Activated naive CD4-positive, alpha-beta T cell treated with anti-CD3 and anti-CD28 coated beads for 36 hours (primary cell): ENCODE results near the gene SSBP4. TPM values are rescaled to one million over a fixed set of nuclear protein-coding genes. Genes with fewer than 3 reads are reported as not detected.
A peak's percentile ranks its signal among the peaks of the same experiment; 100 is the strongest.

Experiments used
- CTCF ChIA-PET: fragments of 350-600 bp; sonication (Branson Sonifier 250); formaldehyde crosslinking; loops from one replicate; lab custom pipeline; 2021; ENCODE audit warnings: antibody characterized with exemption; lab: Charles Lee
- DNase-seq: peaks from one replicate; pipeline ENCODE4 v3.0.0-alpha.2; 2020
- H3K27ac Mint-ChIP-seq: one replicate; pipeline ENCODE4 v1.8.0; 2021; ENCODE audit warnings: mild to moderate bottlenecking, mixed read lengths
- H3K27me3 Mint-ChIP-seq: one replicate; pipeline ENCODE4 v1.8.0; 2021; ENCODE audit warnings: low read depth, mixed read lengths
- H3K36me3 Mint-ChIP-seq: one replicate; pipeline ENCODE4 v1.8.0; 2021; ENCODE audit warnings: low read depth, mixed read lengths
- H3K4me1 Mint-ChIP-seq: one replicate; pipeline ENCODE4 v1.8.0; 2021; ENCODE audit warnings: low read depth, mixed read lengths
- H3K4me3 Mint-ChIP-seq: one replicate; pipeline ENCODE4 v1.8.0; 2021; ENCODE audit warnings: mild to moderate bottlenecking, moderate library complexity, mixed read lengths
- H3K9me3 Mint-ChIP-seq: one replicate; pipeline ENCODE4 v1.8.0; 2021; ENCODE audit warnings: mixed read lengths
- intact Hi-C: fragments of 100-400 bp; cut with micrococcal nuclease; formaldehyde crosslinking; loops from one replicate; pipeline ENCODE4 v1.15.1; 2023
- total RNA-seq, 2 experiments: library from RNA; stranded (reverse); gene quantifications; one replicate each; pipeline ENCODE4 v1.2.3, GENCODE V29; 2021

The SSBP4 gene
- total RNA-seq, 2 experiments from 2014 or later = 62.6 to 71.4 TPM

DNA sequence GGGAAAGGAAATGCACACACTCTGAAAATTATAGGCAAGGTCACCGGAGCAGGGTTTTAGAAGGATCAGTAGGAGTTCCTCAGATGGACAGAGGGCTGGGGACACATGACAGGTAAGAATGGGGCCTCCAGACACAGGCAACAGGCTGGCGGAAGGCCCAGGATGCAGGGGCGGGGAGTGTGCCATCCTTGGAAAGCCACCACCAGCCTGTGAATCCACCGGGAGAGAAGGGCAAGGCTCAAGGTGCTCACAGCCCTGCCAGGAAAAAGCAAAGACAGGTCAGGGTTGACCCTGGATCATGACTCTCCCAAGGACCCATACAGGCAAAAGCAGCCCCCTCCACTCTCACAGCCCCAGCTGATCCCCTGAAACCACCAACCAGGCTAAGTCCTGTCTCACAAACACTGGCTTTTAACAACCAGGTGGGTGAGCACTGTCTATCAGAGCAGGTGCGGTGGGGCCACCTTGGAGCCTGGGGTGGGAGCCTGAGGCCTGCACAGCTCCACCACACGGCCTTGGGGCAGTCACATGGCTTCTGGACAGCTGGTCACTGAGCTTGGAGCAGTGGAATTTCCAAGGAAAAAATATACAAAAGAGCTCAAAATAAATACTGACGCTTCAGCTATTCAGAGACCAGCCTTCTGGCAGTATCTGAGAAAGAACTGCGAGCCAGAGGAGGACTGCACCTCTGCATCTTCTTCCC, 54.0 kb downstream of the SSBP4 start:
- H3K9me3 Mint-ChIP-seq = no peaks in the 10 kb centered on the region
- CTCF ChIA-PET = interaction anchor here (0.5 to 1.0 kb wide), 2 partner anchors 9 to 11 kb away, joined by 3 to 7 read pairs; no protein-coding TSS in a partner anchor
- peaks cover 25% of the 10 kb centered on the region for H3K4me1 Mint-ChIP-seq
- H3K4me3 Mint-ChIP-seq = no peak overlapping the region
- no peak overlapping the region for H3K27ac Mint-ChIP-seq
- DNase-seq = no peak
- H3K27me3 Mint-ChIP-seq = no peaks in the 10 kb centered on the region
- intact Hi-C loops = loop anchor here (5.0 kb wide), 2 partner anchors 204 to 374 kb away; no protein-coding TSS in a partner anchor
- H3K36me3 Mint-ChIP-seq = no peaks in the 10 kb centered on the region

DNA sequence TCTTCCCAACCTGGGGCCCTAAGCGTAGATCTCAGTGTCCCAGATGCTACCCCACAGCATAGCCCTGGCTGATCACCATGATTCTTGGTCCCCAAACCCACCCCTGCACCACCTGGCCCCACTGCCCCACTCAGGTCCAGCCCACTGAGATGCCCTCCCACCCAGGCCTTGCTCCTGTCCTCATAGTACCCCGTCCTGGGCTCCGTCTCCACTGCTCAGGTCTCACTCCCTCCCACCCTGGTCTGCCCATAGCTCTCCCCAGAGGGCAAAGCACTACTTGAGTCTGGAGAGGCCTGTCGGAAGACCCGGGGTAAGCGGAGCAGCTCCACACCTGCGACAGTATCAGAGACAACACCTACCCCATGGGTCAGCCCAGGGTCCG, 54.5 kb downstream of the SSBP4 start:
- Mint-ChIP-seq H3K27ac (no peak overlapping the region), H3K36me3 (no peaks in the 10 kb centered on the region), H3K4me3 (no peak overlapping the region), H3K4me1 (peaks cover 30% of the 10 kb centered on the region), H3K27me3 (no peaks in the 10 kb centered on the region), H3K9me3 (no peaks in the 10 kb centered on the region)
- DNase-seq = no peak
- intact Hi-C loops = loop anchor here (5.0 kb wide), 2 partner anchors 204 to 374 kb away; no protein-coding TSS in a partner anchor
- CTCF ChIA-PET = interaction anchor here (0.5 to 1.0 kb wide), 2 partner anchors 10 to 11 kb away, joined by 3 to 7 read pairs; no protein-coding TSS in a partner anchor

DNA sequence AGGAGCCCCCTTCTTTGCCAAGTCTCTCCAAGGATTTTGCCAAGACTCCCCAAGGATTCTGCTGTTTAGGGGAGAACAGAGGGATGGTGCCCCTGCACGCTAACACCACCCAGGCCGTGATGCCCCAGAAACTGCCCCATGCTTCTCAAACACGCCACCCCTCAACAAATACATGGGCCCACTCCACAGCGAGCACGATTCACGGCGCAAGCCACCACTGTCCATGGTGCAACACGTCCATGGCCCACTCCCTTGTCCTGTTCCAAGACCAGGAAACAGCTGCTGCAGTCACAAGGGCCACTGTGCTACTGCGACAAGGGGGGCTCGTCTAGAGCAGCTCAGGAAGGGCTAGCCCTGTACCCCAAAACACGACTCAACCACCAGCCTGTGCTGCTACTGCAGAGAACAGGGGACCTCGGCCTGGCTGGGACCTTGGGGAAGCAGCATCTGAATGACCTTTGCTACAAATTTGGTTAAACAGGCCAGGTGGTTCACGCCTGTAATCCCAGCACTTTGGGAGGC, 55.2 kb downstream of the SSBP4 start:
- no peak overlapping the region for H3K4me3 Mint-ChIP-seq

GRCh38 chr19:18475004-18475453, 55.8 kb downstream of the SSBP4 start:
- CTCF ChIA-PET = interaction anchor here (0.6 kb wide), 1 partner anchor 10 kb away, joined by 3 read pairs; no protein-coding TSS in a partner anchor
- H3K4me3 Mint-ChIP-seq = no peak overlapping the region

More for the DNA sequence above, 55.2 kb downstream of the SSBP4 start:
- H3K27me3 Mint-ChIP-seq = no peaks in the 10 kb centered on the region
- DNase-seq = no peak
- no peak overlapping the region for H3K27ac Mint-ChIP-seq
- H3K9me3 Mint-ChIP-seq = no peaks in the 10 kb centered on the region
- H3K4me1 Mint-ChIP-seq = peaks cover 37% of the 10 kb centered on the region
- peaks cover 2% of the 10 kb centered on the region for H3K36me3 Mint-ChIP-seq
- CTCF ChIA-PET = interaction anchor here (0.6 kb wide), 1 partner anchor 11 kb away, joined by 3 read pairs; no protein-coding TSS in a partner anchor
- intact Hi-C loops = loop anchor here (5.0 kb wide), 2 partner anchors 203 to 373 kb away; no protein-coding TSS in a partner anchor

DNA sequence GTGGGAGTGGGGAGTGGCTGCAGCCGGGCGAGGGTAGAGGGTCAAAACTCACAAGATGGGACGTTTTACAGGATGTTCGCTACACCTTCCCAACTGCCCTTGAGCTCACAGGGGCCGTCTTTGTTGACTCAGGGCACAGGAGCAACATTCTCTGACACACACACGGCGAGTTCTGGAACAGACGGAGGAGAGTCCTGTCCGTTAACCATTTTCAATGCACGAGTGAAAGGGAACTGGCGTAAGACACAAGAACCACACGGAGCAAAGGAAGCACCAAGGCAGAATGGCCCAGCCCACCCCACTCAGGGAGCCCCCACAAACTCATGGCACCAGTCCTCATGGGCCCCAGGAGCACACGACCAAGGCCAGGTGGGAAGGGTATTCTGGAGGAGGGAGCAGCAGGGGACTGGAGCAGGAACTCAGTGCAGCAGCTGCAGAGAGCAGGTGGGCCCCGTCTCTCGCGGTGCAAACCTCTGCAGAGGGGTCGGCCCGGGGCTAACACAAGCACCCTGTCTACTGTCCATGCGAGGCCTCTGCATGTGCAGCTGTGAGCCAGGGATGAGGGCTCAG, 56.6 kb downstream of the SSBP4 start:
- H3K27ac Mint-ChIP-seq = no peak overlapping the region
- CTCF ChIA-PET = no interaction called here
- H3K9me3 Mint-ChIP-seq = no peaks in the 10 kb centered on the region
- DNase-seq = no peak
- intact Hi-C loops = loop anchor here (5.0 kb wide), 2 partner anchors 96 to 441 kb away; partner anchors contain the start of genes COPE, DDX49 and UBA52
- H3K27me3 Mint-ChIP-seq = no peaks in the 10 kb centered on the region
- no peak overlapping the region for H3K4me3 Mint-ChIP-seq
- peaks cover 2% of the 10 kb centered on the region for H3K36me3 Mint-ChIP-seq
- peaks cover 50% of the 10 kb centered on the region for H3K4me1 Mint-ChIP-seq

More at GRCh38 chr19:18475004-18475453, 55.8 kb downstream of the SSBP4 start:
- Mint-ChIP-seq H3K36me3 (peaks cover 2% of the 10 kb centered on the region), H3K9me3 (no peaks in the 10 kb centered on the region), H3K27ac (peak overlapping the region; percentile 39), H3K4me1 (peaks cover 43% of the 10 kb centered on the region), H3K27me3 (no peaks in the 10 kb centered on the region)
- intact Hi-C loops = loop anchor here (5.0 kb wide), 2 partner anchors 97 to 442 kb away; partner anchors contain the start of genes COPE, DDX49 and UBA52
- DNase-seq = no peak

- H3K27ac Mint-ChIP-seq = no peak overlapping the region
- H3K4me3 Mint-ChIP-seq = no peak overlapping the region
- peaks cover 2% of the 10 kb centered on the region for H3K36me3 Mint-ChIP-seq
- no peaks in the 10 kb centered on the region for H3K27me3 Mint-ChIP-seq
- CTCF ChIA-PET = no interaction called here
- DNase-seq = no peak
- H3K9me3 Mint-ChIP-seq = no peaks in the 10 kb centered on the region
- H3K4me1 Mint-ChIP-seq = peaks cover 57% of the 10 kb centered on the region
- intact Hi-C loops = loop anchor here (5.0 kb wide), 2 partner anchors 96 to 441 kb away; partner anchors contain the start of genes COPE, DDX49 and UBA52
These were observed 57.4 kb downstream of the SSBP4 start for GRCh38 chr19:18476507-18477041.

- CTCF ChIA-PET = interaction anchor here (1.5 kb wide), 1 partner anchor 43 kb away, joined by 5 read pairs; no protein-coding TSS in a partner anchor
- Mint-ChIP-seq H3K9me3 (no peaks in the 10 kb centered on the region), H3K27ac (peak overlapping the region; percentile 87), H3K4me1 (peaks cover 58% of the 10 kb centered on the region), H3K27me3 (no peaks in the 10 kb centered on the region), H3K36me3 (peaks cover 2% of the 10 kb centered on the region), H3K4me3 (no peak overlapping the region)
- intact Hi-C loops = loop anchor here (5.0 kb wide), 2 partner anchors 95 to 440 kb away; partner anchors contain the start of genes COPE, DDX49 and UBA52
- DNase-seq = no peak
These were observed 58.0 kb downstream of the SSBP4 start for GRCh38 chr19:18477042-18477779.

GRCh38 chr19:18477974-18478373, 58.8 kb downstream of the SSBP4 start:
- H3K27me3 Mint-ChIP-seq = no peaks in the 10 kb centered on the region
- intact Hi-C loops = loop anchor here (5.0 kb wide), 2 partner anchors 94 to 439 kb away; partner anchors contain the start of genes COPE, DDX49 and UBA52
- H3K36me3 Mint-ChIP-seq = peaks cover 2% of the 10 kb centered on the region
- DNase-seq = no peak
- no peaks in the 10 kb centered on the region for H3K9me3 Mint-ChIP-seq
- CTCF ChIA-PET = interaction anchor here (0.7 to 1.5 kb wide), 6 partner anchors 9 to 143 kb away, joined by 3 to 5 read pairs (median 4); no protein-coding TSS in a partner anchor
- H3K27ac Mint-ChIP-seq = peak overlapping the region; percentile 87
- peaks cover 61% of the 10 kb centered on the region for H3K4me1 Mint-ChIP-seq
- no peak overlapping the region for H3K4me3 Mint-ChIP-seq

DNA sequence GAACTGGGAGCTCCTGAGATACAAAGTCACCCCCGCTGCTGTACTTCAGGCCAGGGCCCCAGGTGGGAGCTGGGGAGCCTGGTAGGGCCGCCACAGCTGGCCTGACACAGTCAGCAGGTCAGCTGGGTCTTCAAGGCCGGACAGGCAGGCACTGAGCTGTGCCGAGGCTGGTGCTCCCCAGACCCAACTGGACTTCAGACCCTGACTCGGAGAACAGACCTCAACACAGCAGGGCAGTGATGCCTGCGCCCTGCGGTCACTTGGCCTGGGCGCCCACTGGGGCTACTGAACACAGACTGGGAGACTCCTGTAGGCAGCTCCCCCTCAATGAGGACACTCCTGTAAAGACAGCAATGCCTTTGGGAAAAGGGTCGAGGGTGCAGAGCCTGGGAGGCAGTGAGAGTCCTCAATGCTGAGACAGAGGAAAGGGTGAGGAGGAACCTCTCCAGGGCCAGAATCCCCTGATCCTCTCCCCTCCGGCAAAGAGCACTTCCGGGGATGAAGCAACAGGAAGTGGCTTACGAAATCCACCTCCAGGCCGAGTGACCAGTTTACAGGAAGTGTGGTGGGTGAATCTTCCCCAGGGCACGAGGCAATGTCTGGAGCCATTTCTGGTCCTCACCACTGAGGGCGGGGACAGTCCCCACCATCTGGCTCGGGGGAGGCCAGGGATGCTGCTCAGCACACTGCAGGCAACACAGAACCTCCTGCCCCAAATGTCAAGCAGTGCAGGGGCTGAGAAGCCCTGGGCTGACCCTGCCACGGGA, 59.5 kb downstream of the SSBP4 start:
- intact Hi-C loops = loop anchor here (1.0 to 5.0 kb wide), 4 partner anchors 18 to 439 kb away; partner anchors contain the start of genes COPE, DDX49, ELL and UBA52
- H3K27me3 Mint-ChIP-seq = no peaks in the 10 kb centered on the region
- peak overlapping the region; percentile 87 for H3K27ac Mint-ChIP-seq
- H3K4me3 Mint-ChIP-seq = peak overlapping the region; percentile 38
- H3K36me3 Mint-ChIP-seq = peaks cover 2% of the 10 kb centered on the region
- CTCF ChIA-PET = interaction anchor here (0.8 to 1.5 kb wide), 5 partner anchors 10 to 143 kb away, joined by 3 to 5 read pairs (median 4); no protein-coding TSS in a partner anchor
- H3K4me1 Mint-ChIP-seq = peaks cover 65% of the 10 kb centered on the region
- peak; percentile 93 for DNase-seq
- no peaks in the 10 kb centered on the region for H3K9me3 Mint-ChIP-seq

- Mint-ChIP-seq H3K9me3 (no peaks in the 10 kb centered on the region), H3K4me1 (peaks cover 64% of the 10 kb centered on the region), H3K36me3 (peaks cover 2% of the 10 kb centered on the region), H3K27me3 (no peaks in the 10 kb centered on the region), H3K4me3 (no peak overlapping the region), H3K27ac (peak overlapping the region; percentile 44)
- DNase-seq = no peak
- intact Hi-C loops = no loop called here
- CTCF ChIA-PET = no interaction called here
These were observed 61.0 kb downstream of the SSBP4 start for GRCh38 chr19:18480006-18480691.
